ENCODE measurements around the gene RBM47. TPM values are rescaled to one million over a fixed set of nuclear protein-coding genes. Genes with fewer than 3 reads are reported as not detected.

RBM47 gene
- total and polyA plus RNA-seq, 2 experiments from 2014 or later, result 35.6 to 139 TPM

DNA sequence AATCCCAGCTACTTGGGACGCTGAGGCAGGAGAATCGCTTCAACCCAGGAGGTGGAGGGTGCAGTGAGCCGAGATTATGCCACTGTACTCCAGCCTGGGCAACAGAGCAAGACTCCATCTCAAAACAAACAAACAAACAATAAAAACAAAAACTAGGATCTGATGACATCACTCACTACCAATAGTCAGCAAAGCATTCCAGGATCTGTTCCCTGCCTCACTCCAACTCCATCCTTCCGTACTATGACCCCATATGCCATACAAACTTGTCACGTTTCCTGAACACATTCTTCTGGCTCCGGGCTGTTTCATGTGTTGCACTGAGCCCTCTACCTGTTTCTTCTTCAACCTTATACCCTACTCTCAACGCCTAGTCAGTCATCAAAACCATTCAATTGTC is 47.3 kb downstream of the RBM47 start (continued):
- TF ChIP-seq, protein P1, sequence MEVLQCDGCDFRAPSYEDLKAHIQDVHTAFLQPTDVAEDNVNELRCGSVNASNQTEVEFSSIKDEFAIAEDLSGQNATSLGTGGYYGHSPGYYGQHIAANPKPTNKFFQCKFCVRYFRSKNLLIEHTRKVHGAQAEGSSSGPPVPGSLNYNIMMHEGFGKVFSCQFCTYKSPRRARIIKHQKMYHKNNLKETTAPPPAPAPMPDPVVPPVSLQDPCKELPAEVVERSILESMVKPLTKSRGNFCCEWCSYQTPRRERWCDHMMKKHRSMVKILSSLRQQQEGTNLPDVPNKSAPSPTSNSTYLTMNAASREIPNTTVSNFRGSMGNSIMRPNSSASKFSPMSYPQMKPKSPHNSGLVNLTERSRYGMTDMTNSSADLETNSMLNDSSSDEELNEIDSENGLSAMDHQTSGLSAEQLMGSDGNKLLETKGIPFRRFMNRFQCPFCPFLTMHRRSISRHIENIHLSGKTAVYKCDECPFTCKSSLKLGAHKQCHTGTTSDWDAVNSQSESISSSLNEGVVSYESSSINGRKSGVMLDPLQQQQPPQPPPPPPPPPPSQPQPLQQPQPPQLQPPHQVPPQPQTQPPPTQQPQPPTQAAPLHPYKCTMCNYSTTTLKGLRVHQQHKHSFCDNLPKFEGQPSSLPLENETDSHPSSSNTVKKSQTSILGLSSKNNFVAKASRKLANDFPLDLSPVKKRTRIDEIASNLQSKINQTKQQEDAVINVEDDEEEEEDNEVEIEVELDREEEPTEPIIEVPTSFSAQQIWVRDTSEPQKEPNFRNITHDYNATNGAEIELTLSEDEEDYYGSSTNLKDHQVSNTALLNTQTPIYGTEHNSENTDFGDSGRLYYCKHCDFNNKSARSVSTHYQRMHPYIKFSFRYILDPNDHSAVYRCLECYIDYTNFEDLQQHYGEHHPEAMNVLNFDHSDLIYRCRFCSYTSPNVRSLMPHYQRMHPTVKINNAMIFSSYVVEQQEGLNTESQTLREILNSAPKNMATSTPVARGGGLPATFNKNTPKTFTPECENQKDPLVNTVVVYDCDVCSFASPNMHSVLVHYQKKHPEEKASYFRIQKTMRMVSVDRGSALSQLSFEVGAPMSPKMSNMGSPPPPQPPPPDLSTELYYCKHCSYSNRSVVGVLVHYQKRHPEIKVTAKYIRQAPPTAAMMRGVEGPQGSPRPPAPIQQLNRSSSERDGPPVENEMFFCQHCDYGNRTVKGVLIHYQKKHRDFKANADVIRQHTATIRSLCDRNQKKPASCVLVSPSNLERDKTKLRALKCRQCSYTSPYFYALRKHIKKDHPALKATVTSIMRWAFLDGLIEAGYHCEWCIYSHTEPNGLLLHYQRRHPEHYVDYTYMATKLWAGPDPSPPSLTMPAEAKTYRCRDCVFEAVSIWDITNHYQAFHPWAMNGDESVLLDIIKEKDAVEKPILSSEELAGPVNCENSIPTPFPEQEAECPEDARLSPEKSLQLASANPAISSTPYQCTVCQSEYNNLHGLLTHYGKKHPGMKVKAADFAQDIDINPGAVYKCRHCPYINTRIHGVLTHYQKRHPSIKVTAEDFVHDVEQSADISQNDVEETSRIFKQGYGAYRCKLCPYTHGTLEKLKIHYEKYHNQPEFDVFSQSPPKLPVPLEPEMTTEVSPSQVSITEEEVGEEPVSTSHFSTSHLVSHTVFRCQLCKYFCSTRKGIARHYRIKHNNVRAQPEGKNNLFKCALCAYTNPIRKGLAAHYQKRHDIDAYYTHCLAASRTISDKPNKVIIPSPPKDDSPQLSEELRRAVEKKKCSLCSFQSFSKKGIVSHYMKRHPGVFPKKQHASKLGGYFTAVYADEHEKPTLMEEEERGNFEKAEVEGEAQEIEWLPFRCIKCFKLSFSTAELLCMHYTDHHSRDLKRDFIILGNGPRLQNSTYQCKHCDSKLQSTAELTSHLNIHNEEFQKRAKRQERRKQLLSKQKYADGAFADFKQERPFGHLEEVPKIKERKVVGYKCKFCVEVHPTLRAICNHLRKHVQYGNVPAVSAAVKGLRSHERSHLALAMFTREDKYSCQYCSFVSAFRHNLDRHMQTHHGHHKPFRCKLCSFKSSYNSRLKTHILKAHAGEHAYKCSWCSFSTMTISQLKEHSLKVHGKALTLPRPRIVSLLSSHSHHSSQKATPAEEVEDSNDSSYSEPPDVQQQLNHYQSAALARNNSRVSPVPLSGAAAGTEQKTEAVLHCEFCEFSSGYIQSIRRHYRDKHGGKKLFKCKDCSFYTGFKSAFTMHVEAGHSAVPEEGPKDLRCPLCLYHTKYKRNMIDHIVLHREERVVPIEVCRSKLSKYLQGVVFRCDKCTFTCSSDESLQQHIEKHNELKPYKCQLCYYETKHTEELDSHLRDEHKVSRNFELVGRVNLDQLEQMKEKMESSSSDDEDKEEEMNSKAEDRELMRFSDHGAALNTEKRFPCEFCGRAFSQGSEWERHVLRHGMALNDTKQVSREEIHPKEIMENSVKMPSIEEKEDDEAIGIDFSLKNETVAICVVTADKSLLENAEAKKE (CRISPR knock-in tag; IDR thresholded peaks at IDR 0.05), result no peak
- TF ChIP-seq NANOG (IDR thresholded peaks at IDR 0.05; ENCODE audit: borderline replicate concordance) (no peak), JUNB (IDR thresholded peaks at IDR 0.05; ENCODE audit: unreplicated experiment) (no peak), POLR2AphosphoS5 (IDR thresholded peaks at IDR 0.05; ENCODE audit: low read depth) (no peak), EZH2phosphoT487 (IDR thresholded peaks at IDR 0.05; ENCODE audit: unreplicated experiment) (no peak)

DNA sequence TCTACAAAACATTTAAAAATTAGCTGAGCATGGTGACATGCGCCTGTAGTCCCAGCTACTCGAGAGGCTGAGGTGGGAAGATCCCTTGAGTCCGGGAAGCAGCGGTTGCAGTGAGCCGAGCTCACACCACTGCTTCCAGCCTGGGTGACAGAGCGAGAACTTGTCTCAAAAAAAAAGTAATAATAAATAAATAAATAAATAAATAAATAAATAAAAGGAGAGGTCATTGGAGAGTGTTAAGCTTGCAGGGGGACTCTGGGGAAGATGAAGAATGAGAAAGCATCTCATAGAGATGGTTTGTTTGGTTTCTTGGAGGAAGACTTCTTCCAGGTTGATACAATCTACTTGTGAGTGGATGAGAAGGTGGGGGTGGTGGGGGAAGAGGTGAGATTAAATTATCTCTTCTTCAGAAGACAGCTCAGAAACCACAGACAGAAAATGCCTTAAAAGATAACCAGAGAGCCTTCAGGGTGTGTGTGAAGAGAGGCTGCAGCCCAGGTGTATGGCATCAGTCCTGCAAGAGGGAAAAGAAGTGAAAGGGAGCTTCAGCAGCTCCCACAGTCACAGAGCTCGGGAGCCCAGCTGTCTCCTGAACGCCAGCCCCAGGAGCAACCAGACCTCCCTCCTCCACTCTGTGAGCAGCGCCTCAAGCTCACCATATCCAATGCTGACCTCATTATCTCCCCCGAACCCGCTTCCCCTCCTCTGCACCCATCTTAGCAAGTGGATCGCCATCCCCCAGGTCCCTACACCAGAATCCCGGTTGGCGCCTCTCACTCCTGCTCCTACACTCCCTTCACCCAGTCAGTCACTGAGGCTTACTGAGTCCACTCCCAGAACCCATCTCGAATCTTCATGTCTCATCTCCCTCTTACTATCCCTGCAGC is 48.2 kb downstream of the RBM47 start:
- Mint-ChIP-seq H3K9me3 (no peaks in the 10 kb centered on the region; the same call in 2 of the 3 replicates), H3K27ac (peak overlapping the region; percentile 28), H3K27me3 (ENCODE audit: insufficient read depth, low read depth, poor library complexity) (peaks cover 4% of the 10 kb centered on the region), H3K36me3 (ENCODE audit: low read depth) (peaks cover 28% of the 10 kb centered on the region), H3K4me3 (no peak overlapping the region; the same call in 2 of the 3 replicates), H3K4me1 (peaks cover 55% of the 10 kb centered on the region)
- Histone ChIP-seq H3K27me3 (ENCODE audit: insufficient read depth) (no peaks in the 10 kb centered on the region), H2AFZ (no peak overlapping the region), H3F3A (replicated peaks; ENCODE audit: low read depth) (no peaks in the 10 kb centered on the region; the same call in 1 of the 2 replicates), H3K27ac (ENCODE audit: low read depth) (peak overlapping the region; percentile 74; the same call in 1 of the 2 replicates), H3K36me3 (ENCODE audit: insufficient read depth) (no peaks in the 10 kb centered on the region), H4K20me1 (replicated peaks; ENCODE audit: insufficient read depth) (peaks cover 22% of the 10 kb centered on the region), H3K9me2 (ENCODE audit: insufficient read depth) (no peaks in the 10 kb centered on the region), H3K4me1 (ENCODE audit: insufficient read depth) (peaks cover 28% of the 10 kb centered on the region), H3K4me2 (no peak overlapping the region), H3K79me2 (replicated peaks; ENCODE audit: insufficient read depth) (peaks cover 99% of the 10 kb centered on the region), H3K4me3 (no peak overlapping the region)
- no peak for DNase-seq (ENCODE audit: low spot score)
- peak; percentile 47 for ATAC-seq
- no peak for TF ChIP-seq EZH2 (IDR thresholded peaks at IDR 0.05; ENCODE audit: low read depth, unreplicated experiment)
- no peak for TF ChIP-seq ZNF114 (CRISPR knock-in tag; IDR thresholded peaks at IDR 0.05)
- TF ChIP-seq, protein P1 (CRISPR knock-in tag; IDR thresholded peaks at IDR 0.05), result no peak
- TF ChIP-seq CREB1 (CRISPR knock-in tag; IDR thresholded peaks at IDR 0.05; ENCODE audit: low read depth), result no peak
- TF ChIP-seq POLR2AphosphoS5 (IDR thresholded peaks at IDR 0.05; ENCODE audit: low read depth), result no peak
- TF ChIP-seq ZNF331 (CRISPR knock-in tag; IDR thresholded peaks at IDR 0.05; ENCODE audit: low read depth), result no peak

Data from GM23338 (cell line).